Neural cell (in vitro differentiated cells): ENCODE measurements around the gene VAMP5.

Experiments
- EP300 ChIP-seq: fragments of 450-650 bp; conservative IDR thresholded peaks from 2 replicates; pipeline ENCODE4 v1.6.1; 2014; ENCODE audit warnings: antibody characterized with exemption, mild to moderate bottlenecking, moderate library complexity; ENCODE audit not compliant: poor library complexity, severe bottlenecking
- POLR2AphosphoS5 ChIP-seq: IDR thresholded peaks from 2 replicates; pipeline ENCODE4 v1.6.1; 2012
- TF ChIP-seq, protein P1 (sequence below): fragments of 450-650 bp; IDR thresholded peaks from 2 replicates; pipeline ENCODE4 v1.5.1; 2014; ENCODE audit warnings: antibody characterized with exemption, mild to moderate bottlenecking, moderate library complexity; ENCODE audit not compliant: poor library complexity, severe bottlenecking

DNA sequence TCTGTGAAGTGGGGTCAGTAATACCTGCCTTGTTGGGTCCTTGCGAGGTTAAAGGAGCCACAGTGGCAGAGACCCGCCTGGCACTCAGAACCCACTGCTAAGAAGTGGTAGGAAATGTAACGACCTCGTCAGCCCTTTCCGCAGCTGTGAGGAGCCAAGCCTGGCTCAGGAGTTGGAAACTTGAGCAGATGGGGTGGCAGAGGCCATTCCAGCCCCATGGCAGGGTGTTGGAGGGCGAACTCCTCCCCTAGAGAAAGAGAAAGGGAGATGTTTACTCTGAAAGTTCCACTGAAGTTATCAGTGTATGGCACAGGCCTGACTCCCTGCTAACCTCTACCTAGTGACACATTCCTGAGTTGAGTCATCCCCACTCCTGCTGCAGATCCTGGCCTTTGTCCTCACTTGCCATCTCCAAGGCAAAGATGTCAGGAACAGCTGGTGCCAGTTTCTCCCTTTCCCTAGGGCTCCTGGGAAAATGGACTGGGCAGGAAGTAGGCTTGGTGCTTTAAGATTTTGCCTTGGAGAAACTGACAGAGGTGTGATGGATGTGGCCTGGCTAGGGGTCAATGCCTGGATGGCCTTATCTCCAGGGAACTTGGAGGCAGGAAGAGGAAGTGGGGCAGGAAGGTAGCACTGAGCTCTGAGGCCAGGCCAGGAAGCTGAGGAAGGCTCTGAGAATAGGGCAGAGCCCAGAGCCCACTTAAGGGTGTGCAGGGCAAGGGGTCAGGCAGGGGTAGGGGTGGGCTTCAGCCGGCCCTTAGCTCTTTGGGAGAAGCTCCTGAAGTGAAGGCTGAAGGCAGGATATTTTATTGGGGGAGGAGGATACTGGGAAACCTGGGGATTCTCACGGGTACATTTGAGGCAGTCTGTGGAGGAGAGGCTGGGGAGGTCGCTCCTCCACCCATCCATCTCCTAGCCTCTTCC, 888 bp downstream of the VAMP5 start:
- TF ChIP-seq POLR2AphosphoS5 (no peak), EP300 (no peak)
- TF ChIP-seq, protein P1, sequence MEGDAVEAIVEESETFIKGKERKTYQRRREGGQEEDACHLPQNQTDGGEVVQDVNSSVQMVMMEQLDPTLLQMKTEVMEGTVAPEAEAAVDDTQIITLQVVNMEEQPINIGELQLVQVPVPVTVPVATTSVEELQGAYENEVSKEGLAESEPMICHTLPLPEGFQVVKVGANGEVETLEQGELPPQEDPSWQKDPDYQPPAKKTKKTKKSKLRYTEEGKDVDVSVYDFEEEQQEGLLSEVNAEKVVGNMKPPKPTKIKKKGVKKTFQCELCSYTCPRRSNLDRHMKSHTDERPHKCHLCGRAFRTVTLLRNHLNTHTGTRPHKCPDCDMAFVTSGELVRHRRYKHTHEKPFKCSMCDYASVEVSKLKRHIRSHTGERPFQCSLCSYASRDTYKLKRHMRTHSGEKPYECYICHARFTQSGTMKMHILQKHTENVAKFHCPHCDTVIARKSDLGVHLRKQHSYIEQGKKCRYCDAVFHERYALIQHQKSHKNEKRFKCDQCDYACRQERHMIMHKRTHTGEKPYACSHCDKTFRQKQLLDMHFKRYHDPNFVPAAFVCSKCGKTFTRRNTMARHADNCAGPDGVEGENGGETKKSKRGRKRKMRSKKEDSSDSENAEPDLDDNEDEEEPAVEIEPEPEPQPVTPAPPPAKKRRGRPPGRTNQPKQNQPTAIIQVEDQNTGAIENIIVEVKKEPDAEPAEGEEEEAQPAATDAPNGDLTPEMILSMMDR: no peak
